GM18907 (cell line): Measurements from ENCODE around the gene KNDC1.
A peak's percentile ranks its signal among the peaks of the same experiment; 100 is the strongest.
"Not testable (repeated sequence)": the region's sequence is repeated elsewhere in the genome, so short reads cannot be mapped to it uniquely, and the experiment has no call there.

Source experiments
- ATAC-seq: cut with Tn5 transposase; IDR thresholded peaks from one replicate; pipeline ENCODE4 v1.9.1; 2021; ENCODE audit warnings: mild to moderate bottlenecking, moderate library complexity; ENCODE audit not compliant: unreplicated experiment

KNDC1 gene

DNA sequence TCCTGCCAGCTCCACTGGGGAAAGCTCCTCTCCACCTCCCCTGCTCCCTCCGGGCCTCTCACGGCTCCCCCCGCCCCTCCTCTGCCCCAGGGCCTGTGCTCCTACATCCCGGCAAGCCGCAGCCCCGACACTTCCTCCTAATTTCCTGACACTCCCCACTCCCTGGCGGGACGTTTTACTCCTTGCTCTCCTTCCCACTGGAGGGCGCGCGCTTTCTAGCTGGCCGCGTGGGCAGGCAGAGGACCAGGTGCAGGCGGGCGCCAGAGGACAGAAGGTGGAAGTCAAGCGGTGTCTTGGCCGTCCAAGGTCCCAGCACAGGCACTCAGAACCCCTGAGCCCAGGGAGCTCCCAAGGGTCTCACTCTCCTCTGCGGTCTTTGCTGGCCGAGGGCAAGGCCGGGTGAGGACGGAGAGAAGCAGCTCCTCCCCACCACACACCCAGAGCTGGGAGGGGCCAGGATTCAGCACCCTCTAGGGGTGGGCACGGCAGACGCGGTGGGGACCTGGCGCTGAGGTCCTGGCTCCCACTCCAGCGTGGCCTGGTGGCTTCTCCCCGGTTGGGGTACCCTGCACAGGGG is 97.6 kb downstream of the KNDC1 start:
- ATAC-seq = no peak

GRCh38 chr10:133258066-133258817 is 98.2 kb downstream of the KNDC1 start:
- no peak for ATAC-seq

DNA sequence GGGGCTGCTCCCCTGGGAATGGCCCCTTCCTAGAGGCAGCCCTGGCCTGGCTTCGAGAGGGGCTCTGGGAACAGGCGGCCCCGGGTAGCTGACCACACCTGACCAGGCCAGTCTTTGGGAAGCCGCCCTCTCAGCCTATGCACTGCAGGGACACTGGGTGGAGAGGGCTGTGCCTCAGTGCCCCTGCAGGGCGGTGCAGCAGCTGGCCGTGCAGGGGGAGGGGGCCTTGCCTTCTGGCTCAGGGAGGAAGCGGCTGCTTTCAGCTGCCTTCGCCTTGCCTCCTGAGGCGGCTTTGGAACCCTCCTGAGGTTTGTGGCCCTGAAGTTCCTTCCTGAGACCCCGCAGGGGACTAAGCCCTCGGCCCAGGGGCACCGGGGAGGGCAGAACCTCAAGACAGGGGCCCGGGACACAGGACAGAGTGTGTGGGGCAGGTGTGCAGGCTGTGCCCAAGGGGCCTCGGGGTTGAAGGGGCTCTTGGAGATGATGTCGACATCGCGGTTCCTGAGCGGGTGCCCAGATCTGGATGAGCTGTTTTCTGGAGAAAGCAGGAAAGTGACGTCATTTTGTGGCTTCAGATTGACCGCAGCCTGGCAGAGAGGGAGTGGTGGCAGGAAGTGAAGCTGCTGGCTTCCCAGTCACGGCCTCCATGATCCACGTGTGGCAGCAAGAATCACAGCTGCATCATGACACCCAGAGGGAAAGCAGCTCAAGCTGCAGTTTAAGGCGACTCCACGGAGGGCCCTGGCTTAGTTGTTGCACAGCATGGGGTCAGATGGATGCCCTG is 99.0 kb downstream of the KNDC1 start:
- ATAC-seq = no peak

DNA sequence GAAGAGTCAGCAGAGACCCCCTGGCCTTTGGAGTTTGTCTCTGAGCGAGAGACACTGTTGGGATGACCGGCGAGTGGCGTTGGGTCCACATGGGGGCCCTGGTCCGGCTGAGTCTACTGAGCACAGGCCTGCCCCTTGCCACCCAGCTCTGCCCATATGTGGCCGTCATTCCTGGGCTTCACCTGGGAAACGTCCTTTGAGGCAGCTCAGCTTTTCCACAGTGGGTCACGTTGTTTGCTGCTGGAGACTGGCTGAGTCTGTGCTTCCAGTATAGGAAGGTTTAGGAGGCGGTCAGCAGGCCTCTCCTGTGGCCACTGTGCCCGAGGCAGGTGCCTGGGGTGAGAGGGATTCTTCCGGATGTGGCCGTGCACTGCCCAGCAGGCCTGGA is 99.6 kb downstream of the KNDC1 start:
- no peak for ATAC-seq

DNA sequence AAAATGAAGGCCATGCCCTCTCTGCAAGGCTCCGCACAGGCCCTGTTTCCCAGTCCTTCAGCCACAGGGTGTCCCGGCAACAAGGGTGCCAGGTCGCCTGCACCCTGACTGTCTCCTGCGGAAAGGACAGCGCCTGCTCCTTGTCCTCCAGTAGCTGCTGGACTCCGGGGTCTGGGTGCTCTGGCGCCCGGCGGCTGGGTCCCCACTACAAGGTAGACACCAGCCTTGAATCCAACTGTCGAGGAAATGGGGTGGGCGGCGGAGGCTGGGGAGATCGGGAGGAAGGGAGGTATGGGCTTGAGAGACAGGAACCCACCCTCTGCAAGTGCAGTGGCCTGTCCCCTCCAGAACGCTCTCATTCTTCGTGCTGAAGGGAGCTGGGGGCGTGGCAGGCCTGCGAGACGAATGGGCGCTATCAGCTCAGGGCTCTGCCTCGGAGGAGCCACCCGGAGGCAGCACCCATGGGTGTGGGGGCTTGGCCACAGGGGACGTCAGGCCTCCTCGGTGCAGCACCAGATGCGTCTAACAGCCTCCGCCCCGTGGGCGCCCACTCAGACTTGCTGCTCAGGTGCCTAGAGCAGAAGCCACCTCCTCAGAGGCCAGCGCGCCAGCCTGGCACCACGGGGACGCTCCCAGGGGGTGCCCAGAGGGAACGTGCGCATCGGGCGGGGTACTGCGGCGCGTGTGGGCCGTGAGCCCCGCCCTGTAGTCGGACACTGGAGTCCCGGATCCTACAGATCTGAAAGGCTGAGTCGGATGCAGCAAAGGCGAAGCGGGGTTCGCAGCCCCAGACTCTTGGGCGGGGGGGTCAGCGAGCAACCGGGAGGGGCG is 101.1 kb downstream of the KNDC1 start:
- ATAC-seq = peak; percentile 51

GRCh38 chr10:133261726-133262325 is 101.8 kb downstream of the KNDC1 start:
- peak; percentile 41 for ATAC-seq

DNA sequence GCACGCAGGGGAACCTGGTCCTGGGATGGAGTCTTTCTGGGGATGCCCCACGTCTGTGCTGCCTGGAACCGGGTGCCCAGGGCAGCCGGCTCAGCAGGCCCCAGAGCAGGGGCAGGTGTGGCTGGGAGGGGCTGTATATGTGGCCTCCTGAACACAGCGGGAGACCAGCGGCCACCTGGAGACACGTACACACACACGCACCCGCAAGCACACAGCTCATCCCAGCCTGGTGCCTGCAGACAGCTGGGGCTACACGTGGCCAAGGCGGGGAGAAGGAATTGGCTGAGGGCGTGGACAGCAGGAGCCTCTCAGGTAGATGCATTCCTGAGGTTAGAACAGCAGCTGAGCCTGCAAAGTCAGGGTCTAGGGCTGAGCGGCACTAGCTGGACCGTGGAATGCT is 102.7 kb downstream of the KNDC1 start:
- no peak for ATAC-seq

- ATAC-seq = no peak
Observed at GRCh38 chr10:133263674-133264073, 103.7 kb downstream of the KNDC1 start.

DNA sequence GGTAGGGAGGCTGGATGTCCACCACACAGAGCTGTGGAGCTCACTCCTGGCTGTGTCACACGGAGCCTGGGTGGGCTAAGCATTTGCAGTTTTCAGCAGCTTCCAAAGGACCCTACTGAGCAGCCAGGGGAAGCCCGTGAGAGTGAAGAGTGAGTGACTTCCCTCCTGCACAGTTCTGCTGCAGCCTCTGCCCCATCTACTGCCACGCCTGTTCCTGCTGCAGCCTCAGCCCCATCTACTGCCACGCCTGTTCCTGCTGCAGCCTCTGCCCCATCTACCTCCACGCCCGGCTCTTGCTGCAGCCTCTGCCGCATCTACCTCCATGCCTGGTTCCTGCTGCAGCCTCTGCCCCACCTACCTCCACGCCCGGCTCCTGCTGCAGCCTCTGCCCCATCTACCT is 104.4 kb downstream of the KNDC1 start:
- no peak for ATAC-seq

DNA sequence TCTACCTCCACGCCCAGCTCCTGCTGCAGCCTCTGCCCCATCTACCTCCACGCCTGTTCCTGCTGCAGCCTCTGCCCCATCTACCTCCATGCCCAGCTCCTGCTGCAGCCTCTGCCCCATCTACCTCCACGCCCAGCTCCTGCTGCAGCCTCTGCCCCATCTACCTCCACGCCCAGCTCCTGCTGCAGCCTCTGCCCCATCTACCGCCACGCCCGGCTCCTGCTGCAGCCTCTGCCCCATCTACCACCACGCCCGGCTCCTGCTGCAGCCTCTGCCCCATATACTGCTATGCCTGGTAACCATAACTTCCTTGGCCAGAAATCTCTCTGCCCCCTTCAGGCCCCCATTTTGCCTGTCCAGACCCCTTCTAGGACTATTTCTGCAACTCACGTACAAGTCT is 105.0 kb downstream of the KNDC1 start:
- ATAC-seq = not testable (repeated sequence)

DNA sequence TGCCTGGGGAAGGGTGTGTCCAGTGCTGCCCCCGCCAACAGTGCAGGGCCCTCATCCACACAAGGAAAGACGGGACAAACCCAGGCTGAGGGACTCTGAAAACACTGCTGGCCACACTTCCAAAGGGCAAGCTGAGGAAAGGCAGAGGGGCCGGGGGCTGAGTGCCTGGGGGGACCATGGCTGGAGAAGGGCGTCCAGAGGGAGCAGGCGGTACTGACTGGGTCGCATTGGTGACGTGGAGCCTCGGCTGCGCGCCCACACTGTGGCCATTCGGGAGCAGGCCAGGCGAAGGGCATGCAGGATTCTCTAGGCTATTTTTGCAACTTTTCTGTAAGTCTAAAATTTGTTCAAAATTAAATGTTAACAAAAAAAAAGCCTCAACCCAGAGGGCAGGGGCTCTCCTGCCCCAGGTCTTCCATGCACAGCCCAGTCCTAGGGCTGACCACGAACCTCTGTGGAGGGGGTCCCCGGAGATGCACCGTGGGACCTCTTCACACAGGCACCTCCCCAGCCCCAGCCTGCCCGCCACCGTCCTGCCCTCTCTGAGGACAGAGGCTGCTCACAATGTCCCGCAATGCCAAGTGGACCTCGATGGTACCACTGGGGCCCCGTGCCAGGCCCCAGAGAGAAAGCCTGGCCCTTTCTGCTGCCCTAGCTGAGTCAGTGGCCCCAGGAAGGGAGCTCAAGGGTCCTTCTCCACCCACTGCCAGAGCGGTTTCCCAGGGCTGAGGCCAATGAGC is 106.2 kb downstream of the KNDC1 start:
- ATAC-seq = no peak

DNA sequence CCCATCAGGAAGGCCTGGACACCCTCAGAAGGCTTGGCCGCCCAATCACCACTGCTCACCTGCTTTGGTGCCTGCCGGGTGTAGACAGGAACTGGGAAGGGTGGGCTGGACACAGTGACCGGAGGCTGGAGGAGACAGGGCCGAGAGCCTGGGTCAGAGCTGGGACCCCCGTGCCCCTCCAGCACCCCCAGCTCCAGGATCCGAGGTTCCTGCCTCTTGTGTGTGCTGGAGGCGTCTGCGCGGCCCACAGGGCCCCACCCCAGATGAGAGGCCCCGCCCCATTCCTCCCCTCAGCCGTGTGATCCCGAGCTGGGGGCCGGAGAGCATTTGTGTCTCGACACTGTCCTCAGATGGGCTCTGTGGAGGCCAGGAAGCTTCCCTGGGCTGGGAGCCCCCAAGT is 107.3 kb downstream of the KNDC1 start:
- ATAC-seq = no peak

- no peak for ATAC-seq
Observed at GRCh38 chr10:133267829-133268228, 107.8 kb downstream of the KNDC1 start.

- ATAC-seq = no peak
Observed at GRCh38 chr10:133268532-133268931, 108.5 kb downstream of the KNDC1 start.

GRCh38 chr10:133269367-133269766 is 109.3 kb downstream of the KNDC1 start:
- no peak for ATAC-seq

- ATAC-seq = no peak
Observed at GRCh38 chr10:133270204-133270603, 110.2 kb downstream of the KNDC1 start.

- no peak for ATAC-seq
Observed at GRCh38 chr10:133270773-133271297, 110.8 kb downstream of the KNDC1 start.

DNA sequence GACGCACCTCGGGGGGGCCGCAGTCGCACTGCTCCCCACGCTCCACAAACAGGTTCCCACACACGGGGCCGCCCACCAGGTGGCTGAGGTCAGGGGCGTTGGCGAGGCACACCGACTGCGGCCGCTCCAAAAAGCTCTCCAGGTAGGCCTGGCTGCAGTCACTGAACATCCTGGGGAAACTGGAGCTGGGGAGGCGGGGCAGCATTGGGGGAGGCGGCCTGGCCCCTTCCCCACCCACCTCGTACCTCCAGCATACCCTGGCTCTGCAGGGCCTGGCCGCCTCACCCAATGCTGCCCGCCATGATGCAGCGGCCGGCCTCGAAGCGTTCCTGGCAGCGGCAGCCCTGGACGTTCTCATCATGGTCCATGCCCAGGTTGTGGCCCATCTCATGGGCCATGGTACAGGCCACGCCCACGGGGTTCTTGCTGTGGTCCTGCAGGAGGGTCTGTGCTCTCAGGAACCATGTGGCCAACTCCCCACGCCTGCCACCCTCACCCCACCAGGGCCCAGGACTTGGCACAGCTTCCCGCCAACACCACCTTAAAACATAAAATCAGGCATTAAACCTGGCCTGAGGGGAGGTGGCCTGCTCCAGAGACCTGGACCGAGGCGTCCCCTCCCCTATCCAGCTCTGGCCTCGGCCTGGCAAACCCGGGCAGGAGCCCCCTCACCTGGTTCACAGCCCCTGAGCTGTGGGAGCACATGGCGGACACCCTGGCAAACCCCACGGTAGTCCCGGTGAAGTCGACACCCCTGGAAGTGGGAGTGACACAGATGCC is 111.7 kb downstream of the KNDC1 start:
- no peak for ATAC-seq
